K562 (cell line): Measurements from ENCODE around the gene NMRK1. TPM values are rescaled to one million over a fixed set of nuclear protein-coding genes. Genes with fewer than 3 reads are reported as not detected.

Experiments used
- CC2D1A ChIP-seq: fragments of 450-650 bp; IDR thresholded peaks from 2 replicates; pipeline ENCODE4 v1.6.1; 2017; ENCODE audit warnings: mild to moderate bottlenecking
- DPF2 ChIP-seq: fragments of 450-650 bp; IDR thresholded peaks from 2 replicates; pipeline ENCODE4 v1.6.1; 2016
- MAFF ChIP-seq: IDR thresholded peaks from 2 replicates; pipeline ENCODE4 v1.6.1; 2012; ENCODE audit warnings: low read length, improper control_type of control experiment
- NCOA6 ChIP-seq: fragments of 450-650 bp; IDR thresholded peaks from 2 replicates; pipeline ENCODE4 v1.6.1; 2017; ENCODE audit warnings: mild to moderate bottlenecking
- REST ChIP-seq, 2 experiments: fragments of 450-650 bp; formaldehyde crosslinking in 1 of 2; IDR thresholded peaks; 2 replicates each; pipeline versions ENCODE4 v1.4.0 to v1.6.1; 2014 to 2020; ENCODE audit warnings: mild to moderate bottlenecking in 2 of 2, borderline replicate concordance in 1 of 2, low read depth in 1 of 2
- USF2 ChIP-seq: sonication (generic); formaldehyde crosslinking; IDR thresholded peaks from 2 replicates; pipeline ENCODE4 v1.5.0; 2020; ENCODE audit warnings: missing genetic modification reagents
- polyA plus RNA-seq, 8 experiments: library from polyadenylated mRNA; depleted of rRNA in 4 of 8; stranded (reverse) in 5 of 8; unstranded in 3 of 8; fragments of >200 nt; fragmentation: Nextera tagmentation in 2 of 8; fragmentation: Illumina TruSeq in 1 of 8; extraction: Ambion mirVana in 2 of 8; extraction: Trizol in 1 of 8; gene quantifications; 2 replicates each; pipeline versions ENCODE4 v1.2.1 to v1.2.3, GENCODE V29; 2011 to 2014; ENCODE audit warnings: inconsistent platforms in 1 of 8, missing spikeins in 1 of 8
- total RNA-seq, 7 experiments: library from RNA; depleted of rRNA in 6 of 7; stranded (reverse); fragments of >200 nt in 6 of 7; fragmentation: Illumina TruSeq in 2 of 7; extraction: Trizol in 2 of 7; gene quantifications; 2 replicates each; pipeline versions ENCODE4 v1.2.1 to v1.2.3, GENCODE V29; 2011 to 2021; ENCODE audit warnings: low replicate concordance in 1 of 7

NMRK1 gene
- total and polyA plus RNA-seq, 9 of the 15 experiments (the other 6 are each of a cell fraction or from before 2014, with no cell fraction given), result 1.1 to 3.5 (median 1.7) TPM

GRCh38 chr9:75131700-75132099 is 43.7 kb upstream of the NMRK1 start (continued):
- no peak for TF ChIP-seq REST (IDR thresholded peaks at IDR 0.05; ENCODE audit: borderline replicate concordance)
- TF ChIP-seq REST (CRISPR knock-in tag; IDR thresholded peaks at IDR 0.05; ENCODE audit: low read depth), result no peak
- no peak for TF ChIP-seq USF2 (CRISPR knock-in tag)
- TF ChIP-seq DPF2, result no peak
- no peak for TF ChIP-seq MAFF
- TF ChIP-seq CC2D1A, result no peak
- no peak for TF ChIP-seq NCOA6
